ENCODE results near the gene PATE4.

PATE4 gene

GRCh38 chr11:125873881-125874555 is 40.9 kb downstream of the PATE4 start:
- Histone ChIP-seq H3K4me3 (ENCODE audit: low read depth in 1 of 2, low read length in 1 of 2) (no peak overlapping the region), H3K9me3 (no peaks in the 10 kb centered on the region), H3K27ac (no peak overlapping the region), H3K36me3 (no peaks in the 10 kb centered on the region), H3K27me3 (peaks cover 14% of the 10 kb centered on the region), H3K4me1 (ENCODE audit: control insufficient read depth in 1 of 2, insufficient read depth in 1 of 2, low read depth in 1 of 2, low read length in 1 of 2) (no peaks in the 10 kb centered on the region)
- no peak for TF ChIP-seq CTCF (IDR thresholded peaks at IDR 0.05)

GRCh38 chr11:125874556-125875124 is 41.5 kb downstream of the PATE4 start:
- H3K4me1 ChIP-seq (ENCODE audit: control insufficient read depth in 1 of 2, insufficient read depth in 1 of 2, low read depth in 1 of 2, low read length in 1 of 2): no peaks in the 10 kb centered on the region
- no peak for TF ChIP-seq CTCF (IDR thresholded peaks at IDR 0.05)
- no peak overlapping the region for H3K4me3 ChIP-seq (ENCODE audit: low read depth in 1 of 2, low read length in 1 of 2)
- H3K27me3 ChIP-seq: peaks cover 17% of the 10 kb centered on the region
- H3K9me3 ChIP-seq: no peaks in the 10 kb centered on the region
- no peak overlapping the region for H3K27ac ChIP-seq
- no peaks in the 10 kb centered on the region for H3K36me3 ChIP-seq

- Histone ChIP-seq H3K4me3 (ENCODE audit: low read depth in 1 of 2, low read length in 1 of 2) (no peak overlapping the region), H3K36me3 (no peaks in the 10 kb centered on the region), H3K9me3 (no peaks in the 10 kb centered on the region), H3K27ac (no peak overlapping the region), H3K4me1 (ENCODE audit: control insufficient read depth in 1 of 2, insufficient read depth in 1 of 2, low read depth in 1 of 2, low read length in 1 of 2) (no peaks in the 10 kb centered on the region), H3K27me3 (peaks cover 40% of the 10 kb centered on the region)
- no peak for TF ChIP-seq CTCF (IDR thresholded peaks at IDR 0.05)
These were observed 48.2 kb downstream of the PATE4 start for GRCh38 chr11:125881291-125881690.

GRCh38 chr11:125883375-125883774 is 50.3 kb downstream of the PATE4 start:
- TF ChIP-seq CTCF (IDR thresholded peaks at IDR 0.05): no peak

GRCh38 chr11:125886997-125887372 is 53.9 kb downstream of the PATE4 start:
- Histone ChIP-seq H3K27ac (peak overlapping the region; percentile 74), H3K9me3 (no peaks in the 10 kb centered on the region), H3K27me3 (peaks cover 15% of the 10 kb centered on the region), H3K4me3 (ENCODE audit: low read depth in 1 of 2, low read length in 1 of 2) (peak overlapping the region; percentile 72 to 84), H3K36me3 (no peaks in the 10 kb centered on the region), H3K4me1 (ENCODE audit: control insufficient read depth in 1 of 2, insufficient read depth in 1 of 2, low read depth in 1 of 2, low read length in 1 of 2) (peaks cover 13 to 18% of the 10 kb centered on the region in 2 experiments)
- TF ChIP-seq CTCF (IDR thresholded peaks at IDR 0.05): no peak

More at GRCh38 chr11:125883375-125883774, 50.3 kb downstream of the PATE4 start:
- no peaks in the 10 kb centered on the region for H3K36me3 ChIP-seq
- no peak overlapping the region for H3K27ac ChIP-seq
- peaks cover 42% of the 10 kb centered on the region for H3K27me3 ChIP-seq
- H3K4me1 ChIP-seq (ENCODE audit: control insufficient read depth in 1 of 2, insufficient read depth in 1 of 2, low read depth in 1 of 2, low read length in 1 of 2): peaks cover 11% of the 10 kb centered on the region in 2 experiments
- H3K9me3 ChIP-seq: no peaks in the 10 kb centered on the region
- no peak overlapping the region for H3K4me3 ChIP-seq (ENCODE audit: low read depth in 1 of 2, low read length in 1 of 2)
